HEK293T (cell line): ENCODE results near the gene NDC1.

Experiments used
- CTCF ChIA-PET: fragments of 350-600 bp; formaldehyde crosslinking; extraction: SDS; loops from one replicate; lab custom pipeline; 2021; ENCODE audit warnings: antibody characterized with exemption, inconsistent platforms; lab: Yijun Ruan, JAX
- POLR2A ChIA-PET: fragments of 350-600 bp; formaldehyde crosslinking; extraction: SDS; loops from one replicate; lab custom pipeline; 2020; ENCODE audit warnings: antibody characterized with exemption, inconsistent platforms; lab: Yijun Ruan, JAX
- DNase-seq: peaks from one replicate; pipeline ENCODE4 v3.0.0; 2012; ENCODE audit warnings: mixed read lengths; ENCODE audit errors: extremely low spot score
- ARNT ChIP-seq: fragments of 450-650 bp; IDR thresholded peaks from 2 replicates; pipeline ENCODE4 v1.6.1; 2017; ENCODE audit warnings: mild to moderate bottlenecking
- BHLHE40 ChIP-seq: fragments of 450-650 bp; IDR thresholded peaks from 2 replicates; pipeline ENCODE4 v1.6.1; 2016; ENCODE audit warnings: mild to moderate bottlenecking, moderate library complexity, borderline replicate concordance
- CTBP1 ChIP-seq: fragments of 450-650 bp; IDR thresholded peaks from 2 replicates; pipeline ENCODE4 v1.6.1; 2016; ENCODE audit warnings: borderline replicate concordance
- ELF4 ChIP-seq: fragments of 450-650 bp; IDR thresholded peaks from 2 replicates; pipeline ENCODE4 v1.6.1; 2017; ENCODE audit warnings: antibody characterized with exemption
- FOXA1 ChIP-seq: fragments of 450-650 bp; IDR thresholded peaks from 2 replicates; pipeline ENCODE4 v1.6.1; 2016; ENCODE audit warnings: mild to moderate bottlenecking
- FOXK2 ChIP-seq: fragments of 450-650 bp; IDR thresholded peaks from 2 replicates; pipeline ENCODE4 v1.6.1; 2016; ENCODE audit warnings: mild to moderate bottlenecking
- FOXM1 ChIP-seq: fragments of 450-650 bp; IDR thresholded peaks from 2 replicates; pipeline ENCODE4 v1.6.1; 2017; ENCODE audit warnings: mild to moderate bottlenecking, borderline replicate concordance
- HDGF ChIP-seq: fragments of 450-650 bp; IDR thresholded peaks from 2 replicates; pipeline ENCODE4 v1.6.1; 2017; ENCODE audit warnings: antibody characterized with exemption, borderline replicate concordance
- L3MBTL2 ChIP-seq: fragments of 450-650 bp; conservative IDR thresholded peaks from 2 replicates; pipeline ENCODE4 v1.6.1; 2016; ENCODE audit warnings: mild to moderate bottlenecking
- LEF1 ChIP-seq: fragments of 450-650 bp; IDR thresholded peaks from 2 replicates; pipeline ENCODE4 v1.6.1; 2017; ENCODE audit warnings: mild to moderate bottlenecking, borderline replicate concordance
- NFRKB ChIP-seq: fragments of 450-650 bp; IDR thresholded peaks from 2 replicates; pipeline ENCODE4 v1.6.1; 2016; ENCODE audit warnings: mild to moderate bottlenecking, moderate library complexity
- PKNOX1 ChIP-seq: fragments of 450-650 bp; IDR thresholded peaks from 2 replicates; pipeline ENCODE4 v1.6.1; 2016
- SP1 ChIP-seq: fragments of 450-650 bp; IDR thresholded peaks from 2 replicates; pipeline ENCODE4 v1.6.1; 2017
- SUZ12 ChIP-seq: fragments of 450-650 bp; IDR thresholded peaks from 2 replicates; pipeline ENCODE4 v1.6.1; 2016; ENCODE audit warnings: mild to moderate bottlenecking
- TARDBP ChIP-seq: fragments of 450-650 bp; IDR thresholded peaks from 2 replicates; pipeline ENCODE4 v1.6.1; 2016
- ZNF384 ChIP-seq: fragments of 450-650 bp; IDR thresholded peaks from 2 replicates; pipeline ENCODE4 v1.6.1; 2016

The NDC1 gene

GRCh38 chr1:53850082-53850673, 12.1 kb upstream of the NDC1 start:
- TF ChIP-seq CTBP1 (no peak), ZNF384 (no peak), HDGF (no peak), FOXA1 (no peak), LEF1 (no peak), TARDBP (no peak), PKNOX1 (no peak), BHLHE40 (no peak), ELF4 (no peak), FOXK2 (no peak), NFRKB (no peak), ARNT (no peak), SP1 (no peak), FOXM1 (no peak), L3MBTL2 (no peak), SUZ12 (no peak)
- no peak for DNase-seq
- CTCF ChIA-PET: interaction anchor here (1.0 to 1.6 kb wide), 3 partner anchors 9 to 28 kb away, joined by 3 to 7 read pairs (median 3); no protein-coding TSS in a partner anchor
- POLR2A ChIA-PET: interaction anchor here (1.0 to 1.4 kb wide), 2 partner anchors 12 to 96 kb away, joined by 4 to 5 read pairs; partner anchors contain the start of genes IFT25, LRRC42 and NDC1

- TF ChIP-seq TARDBP: no peak
- no peak for TF ChIP-seq NFRKB
- no peak for TF ChIP-seq FOXA1
- TF ChIP-seq FOXK2: no peak
- no peak for TF ChIP-seq ARNT
- TF ChIP-seq LEF1: no peak
- TF ChIP-seq HDGF: no peak
- no peak for TF ChIP-seq SP1
- TF ChIP-seq PKNOX1: no peak
- no peak for TF ChIP-seq FOXM1
- no peak for TF ChIP-seq CTBP1
- TF ChIP-seq BHLHE40: no peak
- TF ChIP-seq ELF4: no peak
- TF ChIP-seq SUZ12: no peak
- no peak for TF ChIP-seq ZNF384
- DNase-seq: no peak
- ChIA-PET POLR2A (interaction anchor here (1.5 kb wide), 1 partner anchor 10 kb away, joined by 4 read pairs; the partner anchor contains the start of gene NDC1), CTCF (interaction anchor here (1.4 kb wide), 1 partner anchor 13 kb away, joined by 6 read pairs; no protein-coding TSS in a partner anchor)
These were observed 9.9 kb upstream of the NDC1 start for GRCh38 chr1:53847980-53848379.

- POLR2A ChIA-PET: no interaction called here
- TF ChIP-seq ARNT: no peak
- TF ChIP-seq SUZ12: no peak
- no peak for TF ChIP-seq LEF1
- TF ChIP-seq SP1: no peak
- no peak for TF ChIP-seq HDGF
- no peak for TF ChIP-seq NFRKB
- no peak for TF ChIP-seq TARDBP
- no peak for TF ChIP-seq BHLHE40
- TF ChIP-seq ZNF384: no peak
- no peak for TF ChIP-seq FOXA1
- TF ChIP-seq ELF4: no peak
- no peak for TF ChIP-seq FOXM1
- TF ChIP-seq CTBP1: no peak
- no peak for TF ChIP-seq FOXK2
- TF ChIP-seq L3MBTL2: no peak
- no peak for TF ChIP-seq PKNOX1
- CTCF ChIA-PET: interaction anchor here (0.5 kb wide), 1 partner anchor 87 kb away, joined by 3 read pairs; no protein-coding TSS in a partner anchor
- no peak for DNase-seq
These were observed 4.3 kb upstream of the NDC1 start for GRCh38 chr1:53842347-53842746.

GRCh38 chr1:53838654-53838974, 518 bp upstream of the NDC1 start:
- 0 out of 2 replicates have a peak, but pooled peaks have one; percentile 31 for TF ChIP-seq L3MBTL2
- TF ChIP-seq PKNOX1: peak; percentile 87
- no peak for TF ChIP-seq SUZ12
- no peak for TF ChIP-seq ARNT
- no peak for TF ChIP-seq NFRKB
- no peak for TF ChIP-seq ZNF384
- no peak for TF ChIP-seq FOXA1
- ChIA-PET POLR2A (interaction anchor here (0.7 to 2.0 kb wide), 4 partner anchors 9 to 123 kb away, joined by 3 to 6 read pairs (median 4); no protein-coding TSS in a partner anchor), CTCF (interaction anchor here (0.7 kb wide), 1 partner anchor 22 kb away, joined by 3 read pairs; no protein-coding TSS in a partner anchor)
- no peak for DNase-seq

GRCh38 chr1:53837646-53837923, 511 bp downstream of the NDC1 start:
- ChIA-PET POLR2A (interaction anchor here (1.1 to 2.0 kb wide), 4 partner anchors 9 to 76 kb away, joined by 3 to 6 read pairs (median 4); no protein-coding TSS in a partner anchor), CTCF (no interaction called here)
- DNase-seq: no peak
- no peak for TF ChIP-seq TARDBP
- TF ChIP-seq LEF1: no peak
- no peak for TF ChIP-seq FOXA1
- no peak for TF ChIP-seq BHLHE40
- no peak for TF ChIP-seq FOXM1
- no peak for TF ChIP-seq SUZ12
- no peak for TF ChIP-seq L3MBTL2
- TF ChIP-seq NFRKB: no peak
- no peak for TF ChIP-seq CTBP1
- no peak for TF ChIP-seq HDGF
- no peak for TF ChIP-seq ZNF384
- TF ChIP-seq ARNT: no peak
- TF ChIP-seq ELF4: no peak
